Small intestine (tissue), 7 donors: Measurements from ENCODE around the gene AGRN. TPM values are rescaled to one million over a fixed set of nuclear protein-coding genes. Genes with fewer than 3 reads are reported as not detected.
A peak's percentile ranks its signal among the peaks of the same experiment; 100 is the strongest.

ENCODE experiments used
- DNase-seq, 2 donors: peaks; one replicate each; pipeline versions ENCODE4 v3.0.0 to v3.0.0-alpha.2; 2013
- FAIRE-seq: peaks from 2 replicates; lab custom pipeline; 2012; peaks lifted over from hg19 to GRCh38; lab: Jason Lieb, UNC
- H3K27ac ChIP-seq, 3 donors: one replicate each; pipeline ENCODE4 v1.5.1; 2013; ENCODE audit warnings: low read length in 2 of 3, mild to moderate bottlenecking in 2 of 3, control low read depth in 1 of 3, inconsistent platforms in 1 of 3, low read depth in 1 of 3, moderate library complexity in 1 of 3
- H3K27me3 ChIP-seq, 3 donors: one replicate each; pipeline ENCODE4 v1.6.1; 2013; ENCODE audit warnings: low read length in 3 of 3, inconsistent platforms in 1 of 3; ENCODE audit not compliant: control insufficient read depth in 3 of 3, insufficient read depth in 3 of 3
- H3K36me3 ChIP-seq, 3 donors: one replicate each; pipeline ENCODE4 v1.6.1; 2013; ENCODE audit warnings: low read length in 3 of 3, inconsistent platforms in 1 of 3, low read depth in 1 of 3, mild to moderate bottlenecking in 1 of 3, moderate library complexity in 1 of 3; ENCODE audit not compliant: control insufficient read depth in 3 of 3, insufficient read depth in 2 of 3
- H3K4me1 ChIP-seq, 3 donors: one replicate each; pipeline ENCODE4 v1.6.1; 2013; ENCODE audit warnings: low read length in 2 of 3, inconsistent platforms in 1 of 3, low read depth in 1 of 3, mild to moderate bottlenecking in 1 of 3, moderate library complexity in 1 of 3; ENCODE audit not compliant: control insufficient read depth in 3 of 3, insufficient read depth in 2 of 3
- H3K4me3 ChIP-seq, 3 donors: one replicate each; pipeline ENCODE4 v1.5.1; 2013; ENCODE audit warnings: low read length in 3 of 3, control low read depth in 1 of 3, inconsistent platforms in 1 of 3, low read depth in 1 of 3, mild to moderate bottlenecking in 1 of 3, moderate library complexity in 1 of 3
- H3K9me3 ChIP-seq, 2 donors: one replicate each; pipeline ENCODE4 v1.6.1; 2013; ENCODE audit warnings: low read depth in 1 of 2, low read length in 1 of 2; ENCODE audit not compliant: control insufficient read depth in 2 of 2, insufficient read depth in 1 of 2
- WGBS, 3 donors: extraction: QIAGEN DNeasy Blood & Tissue Kit; methylation state at CpG; one replicate each; pipeline ENCODE4 v1.1.7; 2013; 5-methylcytosine and 5-hydroxymethylcytosine counted together
- polyA plus RNA-seq, 4 donors: library from polyadenylated mRNA; stranded (reverse) in 3 of 4; unstranded in 1 of 4; fragments of 200-250 nt in 3 of 4; fragments of 120-200 nt in 1 of 4; gene quantifications; one replicate each; pipeline versions ENCODE4 v1.2.1 to v1.2.3, GENCODE V29; 2013
- donor health status: healthy with polysubstance abuse.
- donor health status: control.
- donor health status: control.
- donor health status: Bipolar disorder and iron deficiency.
- donor health status: healthy.

The AGRN gene
- polyA plus RNA-seq, 4 donors = 13.2 to 104 (median 19.9) TPM

DNA sequence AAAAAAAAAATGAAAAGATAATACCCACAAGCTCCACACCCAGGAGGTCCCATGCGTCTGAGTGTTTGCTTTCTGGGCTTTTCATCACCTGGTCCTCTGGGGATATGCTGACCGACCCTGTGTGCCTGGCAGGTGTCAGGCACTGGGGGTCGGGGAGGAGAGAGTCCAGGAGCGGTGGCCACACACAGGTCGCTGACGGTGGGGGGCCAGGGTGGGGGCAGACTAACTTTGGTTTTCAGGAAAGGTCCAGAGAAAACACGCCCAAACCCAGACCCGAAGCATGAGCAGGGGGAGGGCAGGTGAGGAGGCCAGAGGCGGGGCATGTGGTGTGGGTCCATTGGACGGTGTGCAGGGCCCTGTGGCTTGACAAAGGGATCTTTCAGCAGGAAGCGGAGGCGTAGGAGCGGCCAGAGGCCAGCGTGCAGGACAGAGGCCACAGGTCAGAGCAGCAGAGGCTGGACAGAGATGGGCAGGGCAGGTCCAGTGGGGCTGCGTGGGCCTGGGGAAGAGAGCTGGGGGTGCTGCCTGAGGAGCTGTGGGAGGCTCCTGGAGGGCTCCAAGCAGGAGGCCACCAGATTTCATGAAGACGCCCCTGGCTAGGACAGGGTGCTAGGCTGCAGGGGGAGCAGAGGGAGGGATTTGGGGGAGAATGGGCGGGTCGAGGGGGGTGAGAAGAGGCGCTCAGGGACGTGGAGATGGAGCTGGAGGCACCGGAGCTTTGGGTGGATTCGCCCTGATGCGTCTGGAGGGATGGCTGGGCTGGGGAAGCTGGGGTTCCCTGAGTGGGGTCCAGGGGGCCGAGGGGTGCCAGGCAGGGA lies 38.4 kb downstream of the AGRN start:
- peak overlapping the region in 1 of 3 donors; percentile 56 for H3K4me3 ChIP-seq
- FAIRE-seq = no peak
- no peaks in the 10 kb centered on the region for H3K9me3 ChIP-seq
- H3K36me3 ChIP-seq = peaks cover 0 to 28% (median 0%) of the 10 kb centered on the region in 3 donors
- H3K4me1 ChIP-seq = peaks cover 0 to 12% (median 2%) of the 10 kb centered on the region in 3 donors
- WGBS, 3 donors = 11 to 23% (median 14%) methylated on average over 21 to 24 of the region's 24 CpGs
- no peak overlapping the region for H3K27ac ChIP-seq
- H3K27me3 ChIP-seq = peaks cover 8 to 65% (median 19%) of the 10 kb centered on the region in 3 donors
- no peak for DNase-seq

DNA sequence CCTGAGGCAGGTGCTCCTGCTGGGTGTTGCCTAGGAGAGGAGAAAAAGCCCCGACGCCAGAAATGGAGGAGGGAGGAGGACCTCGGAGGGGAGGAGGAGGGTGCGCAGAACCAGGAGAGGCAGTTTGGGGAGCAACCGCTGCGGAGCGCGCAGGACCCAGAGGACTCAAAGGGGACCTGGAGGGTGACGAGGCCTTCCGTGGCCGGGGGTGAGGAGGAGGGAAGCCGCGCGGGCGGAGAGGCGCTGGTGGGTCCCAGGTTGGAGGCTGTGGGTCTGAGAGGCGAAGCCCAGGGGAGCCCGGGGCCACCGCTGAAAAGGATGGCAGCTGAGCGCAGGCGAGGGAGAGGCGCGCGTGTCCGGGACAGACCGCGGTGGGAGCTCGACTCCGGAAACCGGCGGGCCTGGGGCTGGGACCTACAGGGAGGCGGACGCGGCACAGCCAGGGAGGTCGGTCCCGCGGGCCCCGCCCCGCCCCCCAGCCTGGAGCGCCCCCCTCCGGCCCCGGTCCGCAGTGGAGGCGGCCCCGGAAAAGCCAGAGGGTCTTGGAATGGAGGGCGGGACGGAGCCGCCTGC lies 39.1 kb downstream of the AGRN start:
- WGBS, 3 donors = 1 to 3% (median 2%) methylated on average over 25 to 48 of the region's 48 CpGs
- Histone ChIP-seq H3K4me1 (peaks cover 0 to 14% (median 2%) of the 10 kb centered on the region in 3 donors), H3K4me3 (peak overlapping the region in 2 of 3 donors; percentile 9 to 56), H3K9me3 (no peaks in the 10 kb centered on the region), H3K27me3 (peaks cover 8 to 71% (median 19%) of the 10 kb centered on the region in 3 donors), H3K27ac (no peak overlapping the region), H3K36me3 (peaks cover 0 to 21% (median 0%) of the 10 kb centered on the region in 3 donors)
- DNase-seq = no peak
- no peak for FAIRE-seq

DNA sequence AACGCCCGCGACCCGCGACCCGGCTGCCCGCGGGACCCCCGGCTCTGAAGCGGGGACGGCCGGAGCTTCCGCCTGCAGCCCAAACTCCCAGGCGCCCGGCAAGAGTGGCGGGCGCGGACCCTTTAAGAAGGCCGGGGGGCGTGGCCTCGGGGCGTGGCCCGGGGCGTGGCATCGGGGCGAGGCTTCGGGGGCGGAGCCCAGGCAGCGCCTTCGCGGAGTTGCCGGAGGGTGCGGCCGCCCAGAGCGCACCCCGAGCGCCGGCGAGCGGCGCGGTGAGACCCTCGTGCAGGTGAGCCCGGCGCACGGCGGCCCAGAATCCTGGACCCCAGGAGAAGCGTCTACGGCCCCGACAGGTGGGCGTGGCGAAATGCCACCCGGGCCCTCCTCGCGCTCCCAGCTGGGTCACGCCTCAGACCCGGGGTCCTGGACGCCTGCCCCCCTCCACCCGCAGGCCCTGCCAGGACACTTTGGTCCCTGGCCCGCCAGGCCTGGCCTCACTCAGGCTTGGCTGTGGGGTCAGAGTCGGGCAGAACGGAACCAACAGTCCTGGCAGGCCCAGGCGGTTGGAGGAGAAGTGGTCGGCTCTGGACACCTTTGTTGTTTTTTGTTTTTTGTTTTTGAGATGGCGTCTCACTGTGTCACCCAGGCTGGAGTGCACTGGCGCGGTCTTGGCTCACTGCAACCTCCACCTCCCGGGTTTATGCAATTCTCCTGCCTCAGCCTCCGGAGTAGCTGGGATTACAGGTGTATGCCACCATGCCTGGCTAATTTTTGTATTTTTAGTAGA lies 39.8 kb downstream of the AGRN start:
- H3K4me3 ChIP-seq = peak overlapping the region in 2 of 3 donors; percentile 9 to 56
- FAIRE-seq = no peak

DNA sequence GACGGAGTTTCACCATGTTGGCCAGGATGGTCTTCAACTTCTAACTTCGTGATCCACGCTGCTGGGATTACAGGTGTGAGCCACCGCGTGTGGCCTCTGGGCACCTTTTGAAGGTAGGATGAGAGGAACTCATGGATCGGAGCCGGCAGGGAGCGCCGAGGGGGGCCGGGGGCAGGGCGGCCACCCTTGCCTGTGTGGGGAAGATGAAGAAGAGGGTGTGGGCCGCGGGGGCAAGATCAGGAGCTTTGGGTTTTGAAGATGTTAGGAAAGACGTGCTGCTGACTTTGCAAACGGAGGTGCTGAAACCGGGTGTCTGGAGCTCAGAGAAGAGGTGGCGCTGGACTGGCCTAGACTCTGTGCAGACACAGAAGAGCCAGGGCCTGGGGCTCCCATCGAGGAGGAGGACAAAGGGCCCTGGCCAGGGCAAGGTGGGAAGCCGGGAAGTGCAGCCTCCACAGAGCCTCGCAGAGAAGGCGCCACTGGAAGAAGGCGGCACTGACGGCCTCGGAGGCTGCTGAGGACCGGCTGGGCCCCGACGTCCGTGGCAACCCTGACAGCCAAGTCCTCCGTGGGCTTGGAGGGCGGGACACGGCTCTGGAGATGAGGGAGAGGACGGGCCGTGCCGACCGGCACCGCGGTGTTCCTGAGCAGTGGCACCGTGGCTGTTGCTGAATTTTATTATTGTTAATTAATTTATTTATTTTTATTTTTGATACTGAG lies 40.5 kb downstream of the AGRN start:
- H3K27me3 ChIP-seq = peaks cover 8 to 80% (median 19%) of the 10 kb centered on the region in 3 donors
- H3K4me1 ChIP-seq = peaks cover 0 to 22% (median 2%) of the 10 kb centered on the region in 3 donors

More for the DNA sequence above, 39.8 kb downstream of the AGRN start:
- WGBS, 3 donors = 3 to 4% (median 3%) methylated on average over 45 to 69 of the region's 69 CpGs
- Histone ChIP-seq H3K36me3 (peaks cover 0 to 14% (median 0%) of the 10 kb centered on the region in 3 donors), H3K4me1 (peaks cover 0 to 20% (median 2%) of the 10 kb centered on the region in 3 donors), H3K27ac (no peak overlapping the region), H3K9me3 (no peaks in the 10 kb centered on the region), H3K27me3 (peaks cover 8 to 77% (median 19%) of the 10 kb centered on the region in 3 donors)
- DNase-seq = peak; percentile 84 to 90

DNA sequence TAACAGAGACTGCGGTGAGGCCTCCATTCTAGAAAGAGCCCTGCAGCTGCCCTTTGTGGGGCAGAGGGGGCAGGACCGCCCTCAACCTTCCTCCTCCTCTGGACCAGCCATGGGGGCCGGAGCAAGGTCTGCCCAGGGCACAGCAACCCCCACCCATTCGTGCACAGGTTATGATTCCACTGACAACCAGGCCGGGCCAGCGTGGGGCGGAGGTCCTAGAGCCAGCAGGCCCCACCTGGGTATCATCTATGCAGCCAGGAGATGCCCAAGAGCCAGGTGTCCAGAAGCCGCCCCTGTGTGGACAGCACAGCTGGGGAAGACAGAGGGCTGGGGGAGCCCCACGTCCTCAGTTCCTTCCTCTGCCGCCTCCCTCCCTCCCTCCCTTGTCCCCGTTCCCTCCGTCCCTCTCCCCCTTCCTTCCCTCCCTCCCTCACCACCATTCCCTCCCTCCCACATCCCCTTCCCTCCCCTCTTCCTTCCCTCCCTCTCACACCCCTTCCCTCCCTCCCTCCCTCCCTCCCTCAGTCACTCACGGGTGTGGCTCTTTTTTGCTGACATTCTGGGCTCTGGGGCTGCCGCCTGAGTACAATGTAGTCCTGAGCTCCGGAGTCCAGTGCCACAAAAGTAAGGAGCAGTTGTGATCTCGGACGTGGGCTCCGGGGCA lies 41.9 kb downstream of the AGRN start:
- Histone ChIP-seq H3K27me3 (peaks cover 8 to 88% (median 19%) of the 10 kb centered on the region in 3 donors), H3K36me3 (no peaks in the 10 kb centered on the region), H3K4me3 (no peak overlapping the region), H3K27ac (no peak overlapping the region), H3K9me3 (no peaks in the 10 kb centered on the region), H3K4me1 (peaks cover 0 to 22% (median 2%) of the 10 kb centered on the region in 3 donors)
- FAIRE-seq (no peak), DNase-seq (no peak)
- 35 to 43% (median 42%) methylated on average over 15 to 16 of the region's 18 CpGs for WGBS, 3 donors

More for the DNA sequence above, 40.5 kb downstream of the AGRN start:
- no peak overlapping the region for H3K27ac ChIP-seq
- no peak for DNase-seq
- no peaks in the 10 kb centered on the region for H3K9me3 ChIP-seq
- H3K4me3 ChIP-seq = no peak overlapping the region
- H3K36me3 ChIP-seq = peaks cover 0 to 7% (median 0%) of the 10 kb centered on the region in 3 donors
- WGBS, 3 donors = 32 to 48% (median 32%) methylated on average over 37 to 38 of the region's 38 CpGs
- no peak for FAIRE-seq

DNA sequence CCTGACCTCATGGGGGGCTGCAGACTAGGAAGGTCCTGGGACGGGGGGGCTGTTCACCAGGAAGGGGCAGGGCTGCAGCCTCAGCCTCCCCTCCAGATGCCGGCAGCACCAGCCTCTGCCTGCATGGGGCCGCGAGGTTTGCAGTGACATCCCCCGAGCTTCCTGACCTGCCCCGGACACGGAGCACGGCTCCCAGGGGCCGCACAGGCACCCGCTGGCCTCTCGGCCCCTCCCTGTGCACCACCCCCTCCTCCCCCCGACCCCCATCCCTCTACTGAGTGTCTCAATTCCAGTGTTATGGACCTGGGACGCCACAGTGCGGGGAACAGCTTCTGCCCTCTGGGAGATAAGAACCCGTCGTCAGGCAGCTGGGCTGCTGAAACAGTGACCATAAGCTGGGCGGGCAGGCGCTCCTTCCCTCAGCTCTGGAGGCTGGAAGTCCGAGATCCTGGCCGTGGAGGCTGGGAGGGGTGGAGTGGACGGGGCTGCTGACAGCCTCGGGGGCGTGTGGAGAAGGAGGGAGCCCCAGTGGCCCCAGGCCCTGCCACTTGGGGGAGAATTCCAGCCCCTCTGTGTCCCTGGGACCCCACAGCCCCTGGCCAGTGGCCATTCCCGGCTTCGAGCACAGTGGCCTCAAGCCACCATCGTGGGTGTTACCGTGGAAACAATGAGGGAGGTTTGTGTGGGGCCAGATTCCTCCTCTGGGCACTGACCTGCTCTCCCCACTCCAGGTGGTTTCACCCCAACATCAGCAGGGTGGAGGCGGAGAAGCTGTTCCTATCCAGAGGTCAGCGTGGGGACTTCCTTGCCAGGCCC lies 42.6 kb downstream of the AGRN start:
- Histone ChIP-seq H3K4me1 (peaks cover 0 to 22% (median 2%) of the 10 kb centered on the region in 3 donors), H3K9me3 (no peaks in the 10 kb centered on the region), H3K36me3 (no peaks in the 10 kb centered on the region), H3K27me3 (peaks cover 8 to 86% (median 19%) of the 10 kb centered on the region in 3 donors), H3K27ac (no peak overlapping the region), H3K4me3 (no peak overlapping the region)
- no peak for DNase-seq
- WGBS, 3 donors = 15 to 25% (median 19%) methylated on average over 28 to 29 of the region's 29 CpGs
- FAIRE-seq = no peak
